ENCODE data around the gene MGAT5. TPM values are rescaled to one million over a fixed set of nuclear protein-coding genes. Genes with fewer than 3 reads are reported as not detected.

MGAT5 gene
- total RNA-seq, 3 donors from 2014 or later (not counting 1 experiment from before 2014, with no cell fraction given): 39.7 to 58.2 (median 57.0) TPM

DNA sequence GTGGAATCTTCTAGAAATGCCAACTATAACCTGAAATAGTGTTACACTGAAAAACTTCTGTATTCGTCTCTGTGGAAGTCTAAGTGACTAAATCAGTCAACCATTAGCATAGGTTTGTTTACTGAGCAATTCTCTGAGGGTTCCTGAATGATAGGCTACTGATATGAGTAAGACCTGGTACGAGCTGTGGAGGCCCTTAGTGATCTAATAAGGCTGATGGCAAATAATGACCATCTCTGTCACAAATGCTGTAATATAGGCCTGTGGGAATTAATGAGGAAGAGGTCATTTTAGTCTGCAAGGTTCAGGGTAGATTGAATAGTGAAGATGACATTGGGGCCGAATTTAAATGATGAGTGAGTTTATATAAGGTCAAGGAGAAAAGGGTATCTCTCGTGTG is 82.5 kb downstream of the MGAT5 start:
- peaks cover 0 to 6% of the 10 kb centered on the region in 2 donors for H3K4me1 Mint-ChIP-seq
- Histone ChIP-seq H3K27ac (ENCODE audit: low read length) (no peak overlapping the region), H3K9me3 (ENCODE audit: control insufficient read depth, insufficient read depth, low read length) (no peaks in the 10 kb centered on the region), H3K4me1 (ENCODE audit: control insufficient read depth, insufficient read depth, low read length) (no peaks in the 10 kb centered on the region), H3K36me3 (ENCODE audit: control insufficient read depth, insufficient read depth, low read length) (peaks cover 2% of the 10 kb centered on the region), H3K27me3 (ENCODE audit: control insufficient read depth, insufficient read depth, low read length) (no peaks in the 10 kb centered on the region), H3K4me3 (ENCODE audit: low read length) (no peak overlapping the region)
- peaks cover 6% of the 10 kb centered on the region for H3K36me3 Mint-ChIP-seq
- intact Hi-C loops (cut with micrococcal nuclease): no loop called here
- no peak for DNase-seq
- ATAC-seq: no peak
- TF ChIP-seq, protein P1, sequence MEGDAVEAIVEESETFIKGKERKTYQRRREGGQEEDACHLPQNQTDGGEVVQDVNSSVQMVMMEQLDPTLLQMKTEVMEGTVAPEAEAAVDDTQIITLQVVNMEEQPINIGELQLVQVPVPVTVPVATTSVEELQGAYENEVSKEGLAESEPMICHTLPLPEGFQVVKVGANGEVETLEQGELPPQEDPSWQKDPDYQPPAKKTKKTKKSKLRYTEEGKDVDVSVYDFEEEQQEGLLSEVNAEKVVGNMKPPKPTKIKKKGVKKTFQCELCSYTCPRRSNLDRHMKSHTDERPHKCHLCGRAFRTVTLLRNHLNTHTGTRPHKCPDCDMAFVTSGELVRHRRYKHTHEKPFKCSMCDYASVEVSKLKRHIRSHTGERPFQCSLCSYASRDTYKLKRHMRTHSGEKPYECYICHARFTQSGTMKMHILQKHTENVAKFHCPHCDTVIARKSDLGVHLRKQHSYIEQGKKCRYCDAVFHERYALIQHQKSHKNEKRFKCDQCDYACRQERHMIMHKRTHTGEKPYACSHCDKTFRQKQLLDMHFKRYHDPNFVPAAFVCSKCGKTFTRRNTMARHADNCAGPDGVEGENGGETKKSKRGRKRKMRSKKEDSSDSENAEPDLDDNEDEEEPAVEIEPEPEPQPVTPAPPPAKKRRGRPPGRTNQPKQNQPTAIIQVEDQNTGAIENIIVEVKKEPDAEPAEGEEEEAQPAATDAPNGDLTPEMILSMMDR (IDR thresholded peaks at IDR 0.05): no peak
- no peak overlapping the region for H3K27ac Mint-ChIP-seq
- H3K4me3 Mint-ChIP-seq: no peak overlapping the region
- WGBS (ENCODE audit: insufficient coverage): 71% methylated on average over 4 of the region's 4 CpGs
- H3K27me3 Mint-ChIP-seq (ENCODE audit: low read depth in 2 of 2): no peaks in the 10 kb centered on the region
- peaks cover 0 to 4% of the 10 kb centered on the region in 2 donors for H3K9me3 Mint-ChIP-seq

DNA sequence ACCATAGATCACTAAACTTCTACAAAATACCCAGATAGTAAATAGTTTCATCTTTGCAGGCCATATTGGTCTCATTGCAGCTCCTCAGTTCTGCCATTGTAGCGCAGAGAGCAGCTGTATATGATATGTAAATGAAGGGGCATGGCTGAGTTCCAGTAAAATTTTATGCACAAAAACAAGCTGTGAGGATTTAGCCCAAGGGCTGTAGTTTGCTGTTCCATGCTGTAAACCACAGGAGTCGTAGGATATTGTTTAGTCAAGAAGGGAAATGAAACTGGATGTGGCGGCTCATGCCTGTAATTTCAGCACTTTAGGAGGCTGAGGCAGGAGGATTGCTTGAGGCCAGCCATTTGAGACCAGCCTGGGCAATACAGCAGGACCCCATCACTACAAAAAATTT is 83.0 kb downstream of the MGAT5 start:
- Histone ChIP-seq H3K36me3 (ENCODE audit: control insufficient read depth, insufficient read depth, low read length) (peaks cover 4% of the 10 kb centered on the region), H3K27me3 (ENCODE audit: control insufficient read depth, insufficient read depth, low read length) (no peaks in the 10 kb centered on the region), H3K9me3 (ENCODE audit: control insufficient read depth, insufficient read depth, low read length) (no peaks in the 10 kb centered on the region), H3K27ac (ENCODE audit: low read length) (no peak overlapping the region), H3K4me3 (ENCODE audit: low read length) (no peak overlapping the region), H3K4me1 (ENCODE audit: control insufficient read depth, insufficient read depth, low read length) (no peaks in the 10 kb centered on the region)
- TF ChIP-seq, protein P1 (IDR thresholded peaks at IDR 0.05): no peak
- H3K4me1 Mint-ChIP-seq: peaks cover 0 to 6% of the 10 kb centered on the region in 2 donors
- whole genome bisulfite sequencing (ENCODE audit: insufficient coverage): 85% methylated on average over 3 of the region's 3 CpGs
- peaks cover 6% of the 10 kb centered on the region for H3K36me3 Mint-ChIP-seq
- ATAC-seq (no peak), DNase-seq (no peak)
- intact Hi-C loops (cut with micrococcal nuclease): no loop called here
- H3K27me3 Mint-ChIP-seq (ENCODE audit: low read depth in 2 of 2): no peaks in the 10 kb centered on the region
- no peak overlapping the region for H3K4me3 Mint-ChIP-seq
- no peak overlapping the region for H3K27ac Mint-ChIP-seq
- no peaks in the 10 kb centered on the region for H3K9me3 Mint-ChIP-seq

DNA sequence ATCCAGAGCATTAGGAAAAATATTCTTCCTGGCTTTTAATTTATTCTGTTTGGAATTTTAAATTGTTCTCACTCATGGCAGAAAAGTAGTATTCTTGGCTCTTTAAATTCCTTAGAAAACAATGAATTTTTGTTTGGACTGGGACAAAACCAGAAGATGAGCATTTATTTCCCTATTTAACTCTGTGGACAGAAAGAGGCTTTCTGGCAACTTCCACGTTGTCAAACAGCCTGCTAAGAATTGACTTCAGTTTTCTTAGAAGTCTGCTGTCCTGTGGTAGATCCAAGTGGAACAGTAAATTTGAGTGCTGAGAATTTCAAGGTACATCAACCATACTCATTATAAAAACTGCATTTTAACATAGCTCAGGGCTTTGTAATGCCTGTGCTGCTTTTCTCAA is 83.8 kb downstream of the MGAT5 start:
- H3K27ac ChIP-seq (ENCODE audit: low read length): no peak overlapping the region
- peaks cover 0 to 6% of the 10 kb centered on the region in 2 donors for H3K4me1 Mint-ChIP-seq
- H3K9me3 Mint-ChIP-seq: no peaks in the 10 kb centered on the region
- H3K27me3 Mint-ChIP-seq (ENCODE audit: low read depth in 2 of 2): no peaks in the 10 kb centered on the region
- peaks cover 6% of the 10 kb centered on the region for H3K36me3 Mint-ChIP-seq
- WGBS (ENCODE audit: insufficient coverage): 86% methylated on average over 1 of the region's 1 CpG
- H3K4me1 ChIP-seq (ENCODE audit: control insufficient read depth, insufficient read depth, low read length): no peaks in the 10 kb centered on the region
- H3K9me3 ChIP-seq (ENCODE audit: control insufficient read depth, insufficient read depth, low read length): no peaks in the 10 kb centered on the region
- H3K27ac Mint-ChIP-seq: no peak overlapping the region
- no peak for DNase-seq
- no peaks in the 10 kb centered on the region for H3K27me3 ChIP-seq (ENCODE audit: control insufficient read depth, insufficient read depth, low read length)
- TF ChIP-seq, protein P1 (IDR thresholded peaks at IDR 0.05): no peak
- H3K36me3 ChIP-seq (ENCODE audit: control insufficient read depth, insufficient read depth, low read length): peaks cover 8% of the 10 kb centered on the region
- no peak for ATAC-seq
- H3K4me3 ChIP-seq (ENCODE audit: low read length): no peak overlapping the region
- H3K4me3 Mint-ChIP-seq: no peak overlapping the region
- intact Hi-C loops (cut with micrococcal nuclease): no loop called here

DNA sequence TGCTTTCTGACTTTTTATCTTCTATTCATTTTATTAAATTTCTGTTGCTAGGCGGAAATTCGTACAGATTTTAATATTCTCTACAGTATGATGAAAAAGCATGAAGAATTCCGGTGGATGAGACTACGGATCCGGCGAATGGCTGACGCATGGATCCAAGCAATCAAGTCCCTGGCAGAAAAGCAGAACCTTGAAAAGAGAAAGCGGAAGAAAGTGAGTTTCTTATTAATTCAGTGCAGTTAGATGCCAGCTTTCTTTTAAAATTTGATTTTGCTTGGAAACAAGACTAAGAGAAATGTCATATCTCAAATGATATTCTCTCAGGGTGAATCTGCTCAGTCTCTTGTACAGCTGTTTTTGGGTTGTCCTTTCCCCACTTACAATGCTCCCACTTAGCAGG is 84.3 kb downstream of the MGAT5 start:
- no peak overlapping the region for H3K27ac Mint-ChIP-seq
- peaks cover 6% of the 10 kb centered on the region for H3K36me3 Mint-ChIP-seq
- H3K9me3 Mint-ChIP-seq: no peaks in the 10 kb centered on the region
- peaks cover 0 to 6% of the 10 kb centered on the region in 2 donors for H3K4me1 Mint-ChIP-seq
- peaks cover 8% of the 10 kb centered on the region for H3K36me3 ChIP-seq (ENCODE audit: control insufficient read depth, insufficient read depth, low read length)
- intact Hi-C loops (cut with micrococcal nuclease): no loop called here
- H3K9me3 ChIP-seq (ENCODE audit: control insufficient read depth, insufficient read depth, low read length): no peaks in the 10 kb centered on the region
- WGBS (ENCODE audit: insufficient coverage): 95% methylated on average over 8 of the region's 8 CpGs
- no peaks in the 10 kb centered on the region for H3K27me3 Mint-ChIP-seq (ENCODE audit: low read depth in 2 of 2)
- no peak overlapping the region for H3K4me3 Mint-ChIP-seq
- no peak for ATAC-seq
- no peak for DNase-seq
- H3K4me1 ChIP-seq (ENCODE audit: control insufficient read depth, insufficient read depth, low read length): no peaks in the 10 kb centered on the region
- H3K4me3 ChIP-seq (ENCODE audit: low read length): no peak overlapping the region
- TF ChIP-seq, protein P1 (IDR thresholded peaks at IDR 0.05): no peak
- no peaks in the 10 kb centered on the region for H3K27me3 ChIP-seq (ENCODE audit: control insufficient read depth, insufficient read depth, low read length)
- H3K27ac ChIP-seq (ENCODE audit: low read length): no peak overlapping the region
